Nephron (organoid): ENCODE results near the gene CEACAM4.

Experiments
- H3K27ac Mint-ChIP-seq, 3 experiments: 2 replicates each; pipeline ENCODE4 v1.8.0; 2020; ENCODE audit warnings: mixed read lengths in 3 of 3, mild to moderate bottlenecking in 2 of 3, moderate library complexity in 1 of 3
- H3K27me3 Mint-ChIP-seq: 2 replicates; pipeline ENCODE4 v1.8.0; 2021; ENCODE audit warnings: low read depth, mild to moderate bottlenecking, moderate library complexity, mixed read lengths
- H3K36me3 Mint-ChIP-seq: 2 replicates; pipeline ENCODE4 v1.8.0; 2020; ENCODE audit warnings: low read depth, mixed read lengths
- H3K4me1 Mint-ChIP-seq: 2 replicates; pipeline ENCODE4 v1.8.0; 2020; ENCODE audit warnings: mixed read lengths
- H3K4me3 Mint-ChIP-seq, 3 experiments: 2 replicates each; pipeline ENCODE4 v1.8.0; 2020; ENCODE audit warnings: mild to moderate bottlenecking in 3 of 3, mixed read lengths in 3 of 3, moderate library complexity in 2 of 3
- H3K9me3 Mint-ChIP-seq: 2 replicates; pipeline ENCODE4 v1.8.0; 2020; ENCODE audit warnings: mixed read lengths
- TF ChIP-seq, protein P1 (sequence below), 3 experiments: fragments of 200-600 bp; sonication (generic); IDR thresholded peaks; one replicate each; pipeline ENCODE4 v1.5.0; 2021; ENCODE audit warnings: antibody characterized with exemption in 3 of 3; ENCODE audit not compliant: unreplicated experiment in 3 of 3

CEACAM4 gene

GRCh38 chr19:41591951-41592562 lies 34.8 kb downstream of the CEACAM4 start:
- no peaks in the 10 kb centered on the region for H3K36me3 Mint-ChIP-seq
- H3K4me1 Mint-ChIP-seq: no peaks in the 10 kb centered on the region
- H3K27ac Mint-ChIP-seq: no peak overlapping the region
- peaks cover 10% of the 10 kb centered on the region for H3K9me3 Mint-ChIP-seq
- peaks cover 5% of the 10 kb centered on the region for H3K27me3 Mint-ChIP-seq
- TF ChIP-seq, protein P1, sequence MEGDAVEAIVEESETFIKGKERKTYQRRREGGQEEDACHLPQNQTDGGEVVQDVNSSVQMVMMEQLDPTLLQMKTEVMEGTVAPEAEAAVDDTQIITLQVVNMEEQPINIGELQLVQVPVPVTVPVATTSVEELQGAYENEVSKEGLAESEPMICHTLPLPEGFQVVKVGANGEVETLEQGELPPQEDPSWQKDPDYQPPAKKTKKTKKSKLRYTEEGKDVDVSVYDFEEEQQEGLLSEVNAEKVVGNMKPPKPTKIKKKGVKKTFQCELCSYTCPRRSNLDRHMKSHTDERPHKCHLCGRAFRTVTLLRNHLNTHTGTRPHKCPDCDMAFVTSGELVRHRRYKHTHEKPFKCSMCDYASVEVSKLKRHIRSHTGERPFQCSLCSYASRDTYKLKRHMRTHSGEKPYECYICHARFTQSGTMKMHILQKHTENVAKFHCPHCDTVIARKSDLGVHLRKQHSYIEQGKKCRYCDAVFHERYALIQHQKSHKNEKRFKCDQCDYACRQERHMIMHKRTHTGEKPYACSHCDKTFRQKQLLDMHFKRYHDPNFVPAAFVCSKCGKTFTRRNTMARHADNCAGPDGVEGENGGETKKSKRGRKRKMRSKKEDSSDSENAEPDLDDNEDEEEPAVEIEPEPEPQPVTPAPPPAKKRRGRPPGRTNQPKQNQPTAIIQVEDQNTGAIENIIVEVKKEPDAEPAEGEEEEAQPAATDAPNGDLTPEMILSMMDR (IDR thresholded peaks at IDR 0.05; ENCODE audit: unreplicated experiment in 3 of 3): no peak
- H3K4me3 Mint-ChIP-seq: no peak overlapping the region

DNA sequence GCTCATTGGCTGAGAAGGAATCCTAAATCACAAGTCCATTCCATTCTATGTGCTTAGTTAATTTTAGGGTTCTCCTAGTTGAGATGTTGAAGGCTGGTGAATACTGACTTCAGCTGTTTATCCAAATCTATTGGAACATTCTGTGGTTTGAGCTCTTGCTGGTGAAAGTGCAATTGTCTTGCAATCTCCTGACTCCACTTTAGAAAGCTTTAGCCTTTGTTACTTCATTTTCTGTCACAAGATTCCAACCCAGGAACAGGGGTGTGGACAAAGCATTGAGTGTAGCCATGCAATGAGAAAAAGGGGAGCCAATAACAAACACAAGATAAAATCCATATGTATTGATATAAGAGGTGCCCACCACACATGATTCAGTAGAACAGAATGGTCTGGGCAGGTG lies 35.9 kb downstream of the CEACAM4 start:
- no peaks in the 10 kb centered on the region for H3K36me3 Mint-ChIP-seq
- no peaks in the 10 kb centered on the region for H3K4me1 Mint-ChIP-seq
- no peak overlapping the region for H3K27ac Mint-ChIP-seq
- peaks cover 10% of the 10 kb centered on the region for H3K9me3 Mint-ChIP-seq
- H3K27me3 Mint-ChIP-seq: peaks cover 5% of the 10 kb centered on the region
- H3K4me3 Mint-ChIP-seq: no peak overlapping the region
- TF ChIP-seq, protein P1 (IDR thresholded peaks at IDR 0.05; ENCODE audit: unreplicated experiment in 3 of 3): no peak

DNA sequence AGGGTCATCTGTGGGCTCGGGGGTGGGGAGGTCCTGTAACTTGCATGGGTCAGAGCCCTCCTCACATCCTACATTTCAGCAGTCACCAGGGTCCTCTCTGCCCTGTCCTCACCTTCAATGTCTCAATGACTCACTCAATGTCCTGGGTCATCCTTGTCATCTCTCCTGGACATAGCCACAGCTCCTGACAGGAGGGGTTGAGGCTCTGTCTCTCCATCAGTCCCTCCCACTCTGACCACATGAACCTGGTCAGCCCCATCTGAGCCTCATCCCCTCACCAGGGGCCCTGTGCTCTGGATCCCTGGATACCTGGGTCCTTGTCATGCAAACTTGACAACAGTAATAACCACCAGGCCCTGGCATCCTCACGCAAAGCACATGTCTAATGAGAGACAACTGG lies 37.5 kb downstream of the CEACAM4 start:
- Mint-ChIP-seq H3K4me1 (no peaks in the 10 kb centered on the region), H3K36me3 (no peaks in the 10 kb centered on the region), H3K27ac (no peak overlapping the region), H3K27me3 (no peaks in the 10 kb centered on the region), H3K4me3 (no peak overlapping the region), H3K9me3 (peaks cover 17% of the 10 kb centered on the region)
- TF ChIP-seq, protein P1 (IDR thresholded peaks at IDR 0.05; ENCODE audit: unreplicated experiment in 3 of 3): no peak

GRCh38 chr19:41588497-41589209 lies 38.2 kb downstream of the CEACAM4 start:
- Mint-ChIP-seq H3K4me1 (no peaks in the 10 kb centered on the region), H3K27me3 (no peaks in the 10 kb centered on the region), H3K36me3 (no peaks in the 10 kb centered on the region), H3K4me3 (no peak overlapping the region), H3K9me3 (peaks cover 19% of the 10 kb centered on the region), H3K27ac (no peak overlapping the region)
- TF ChIP-seq, protein P1 (IDR thresholded peaks at IDR 0.05; ENCODE audit: unreplicated experiment in 3 of 3): no peak

DNA sequence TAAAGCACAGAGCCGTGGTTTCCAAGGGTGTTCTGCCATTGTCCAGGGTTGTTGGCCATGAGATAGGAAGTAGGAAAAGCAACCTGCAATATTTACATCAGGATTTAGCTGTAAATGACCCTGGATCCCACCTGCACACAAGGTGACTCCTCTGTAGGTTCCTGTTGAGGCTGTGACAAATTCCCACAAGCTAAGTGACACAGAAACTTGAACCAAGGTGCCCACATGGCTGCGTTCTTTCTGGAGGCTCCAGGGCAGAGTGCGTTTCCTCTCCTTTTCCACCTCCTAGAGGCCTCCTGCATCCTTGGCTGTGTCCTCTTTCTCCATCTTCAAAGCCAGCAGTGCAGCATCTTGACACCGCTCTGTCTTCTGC lies 39.0 kb downstream of the CEACAM4 start:
- no peaks in the 10 kb centered on the region for H3K4me1 Mint-ChIP-seq
- TF ChIP-seq, protein P1 (IDR thresholded peaks at IDR 0.05; ENCODE audit: unreplicated experiment in 3 of 3): no peak
- peaks cover 28% of the 10 kb centered on the region for H3K9me3 Mint-ChIP-seq
- no peak overlapping the region for H3K4me3 Mint-ChIP-seq
- H3K27me3 Mint-ChIP-seq: peaks cover 2% of the 10 kb centered on the region
- no peak overlapping the region for H3K27ac Mint-ChIP-seq
- peaks cover 4% of the 10 kb centered on the region for H3K36me3 Mint-ChIP-seq
